ENCODE data around the gene PRKAR1B.
A peak's percentile ranks its signal among the peaks of the same experiment; 100 is the strongest.

The PRKAR1B gene

GRCh38 chr7:528451-528850 is 198.6 kb downstream of the PRKAR1B start:
- Histone ChIP-seq H3K14ac (ENCODE audit: low read length in 2 of 2) (no peak overlapping the region), H3K4me1 (ENCODE audit: control insufficient read depth, insufficient read depth, low read depth, low read length) (peaks cover 15% of the 10 kb centered on the region), H3K4ac (ENCODE audit: low read depth in 1 of 2, low read length in 2 of 2) (no peak overlapping the region), H2AK5ac (ENCODE audit: low read length, severe bottlenecking) (no peak overlapping the region), H2BK5ac (ENCODE audit: low read depth, low read length, poor library complexity, severe bottlenecking) (no peak overlapping the region), H3K36me3 (ENCODE audit: control insufficient read depth in 1 of 2, insufficient read depth in 2 of 2, low read depth in 1 of 2, low read length in 2 of 2) (no peaks in the 10 kb centered on the region), H2BK12ac (ENCODE audit: low read length in 2 of 2) (no peak overlapping the region), H3K23ac (ENCODE audit: low read length in 2 of 2) (no peak overlapping the region), H3K27me3 (ENCODE audit: control insufficient read depth in 1 of 2, insufficient read depth in 1 of 2, low read length in 2 of 2) (peaks cover 3 to 81% of the 10 kb centered on the region in 2 experiments), H4K8ac (ENCODE audit: low read length) (no peak overlapping the region), H2AFZ (ENCODE audit: low read depth, low read length) (no peak overlapping the region), H4K91ac (ENCODE audit: low read length) (no peak overlapping the region), H3K4me3 (ENCODE audit: insufficient read depth in 1 of 2, low read depth in 1 of 2, low read length in 2 of 2) (no peak overlapping the region), H3K79me1 (replicated peaks; ENCODE audit: low read length, poor library complexity, severe bottlenecking) (no peaks in the 10 kb centered on the region), H3K9me3 (ENCODE audit: control insufficient read depth, low read length) (peaks cover 11% of the 10 kb centered on the region), H3K4me2 (ENCODE audit: low read length, poor library complexity, severe bottlenecking) (no peak overlapping the region), H2BK15ac (ENCODE audit: low read depth, poor library complexity, severe bottlenecking) (no peak overlapping the region), H3K9ac (ENCODE audit: low read length) (no peak overlapping the region), H3K18ac (ENCODE audit: low read depth in 1 of 2, low read length in 2 of 2) (no peak overlapping the region), H3K27ac (ENCODE audit: low read length, poor library complexity, severe bottlenecking) (no peak overlapping the region), H2BK120ac (ENCODE audit: low read depth, low read length) (no peak overlapping the region)
- 94% methylated on average over 2 of the region's 2 CpGs for WGBS
- DNase-seq: no peak

- 89% methylated on average over 4 of the region's 4 CpGs for WGBS
- peaks cover 14% of the 10 kb centered on the region for H3K4me1 ChIP-seq (ENCODE audit: control insufficient read depth, insufficient read depth, low read depth, low read length)
- no peak overlapping the region for H3K23ac ChIP-seq (ENCODE audit: low read length in 2 of 2)
- H3K9me3 ChIP-seq (ENCODE audit: control insufficient read depth, low read length): peaks cover 11% of the 10 kb centered on the region
- no peak overlapping the region for H2AK5ac ChIP-seq (ENCODE audit: low read length, severe bottlenecking)
- no peak overlapping the region for H3K14ac ChIP-seq (ENCODE audit: low read length in 2 of 2)
- H3K9ac ChIP-seq (ENCODE audit: low read length): no peak overlapping the region
- H3K79me1 ChIP-seq (replicated peaks; ENCODE audit: low read length, poor library complexity, severe bottlenecking): no peaks in the 10 kb centered on the region
- no peak overlapping the region for H3K27ac ChIP-seq (ENCODE audit: low read length, poor library complexity, severe bottlenecking)
- H2BK5ac ChIP-seq (ENCODE audit: low read depth, low read length, poor library complexity, severe bottlenecking): no peak overlapping the region
- no peak overlapping the region for H2BK120ac ChIP-seq (ENCODE audit: low read depth, low read length)
- H3K18ac ChIP-seq (ENCODE audit: low read depth in 1 of 2, low read length in 2 of 2): no peak overlapping the region
- H3K27me3 ChIP-seq (ENCODE audit: control insufficient read depth in 1 of 2, insufficient read depth in 1 of 2, low read length in 2 of 2): peaks cover 9 to 81% of the 10 kb centered on the region in 2 experiments
- no peaks in the 10 kb centered on the region for H3K36me3 ChIP-seq (ENCODE audit: control insufficient read depth in 1 of 2, insufficient read depth in 2 of 2, low read depth in 1 of 2, low read length in 2 of 2)
- H3K4me3 ChIP-seq (ENCODE audit: insufficient read depth in 1 of 2, low read depth in 1 of 2, low read length in 2 of 2): no peak overlapping the region
- no peak overlapping the region for H4K8ac ChIP-seq (ENCODE audit: low read length)
- no peak overlapping the region for H3K4me2 ChIP-seq (ENCODE audit: low read length, poor library complexity, severe bottlenecking)
- H4K91ac ChIP-seq (ENCODE audit: low read length): no peak overlapping the region
- H3K4ac ChIP-seq (ENCODE audit: low read depth in 1 of 2, low read length in 2 of 2): no peak overlapping the region
- H2BK12ac ChIP-seq (ENCODE audit: low read length in 2 of 2): no peak overlapping the region
- H2BK15ac ChIP-seq (ENCODE audit: low read depth, poor library complexity, severe bottlenecking): no peak overlapping the region
- no peak for DNase-seq
- H2AFZ ChIP-seq (ENCODE audit: low read depth, low read length): no peak overlapping the region
Observed at GRCh38 chr7:527723-528122, 199.4 kb downstream of the PRKAR1B start.

- Histone ChIP-seq H3K9ac (ENCODE audit: low read length) (no peak overlapping the region), H2BK5ac (ENCODE audit: low read depth, low read length, poor library complexity, severe bottlenecking) (no peak overlapping the region), H3K4me1 (ENCODE audit: control insufficient read depth, insufficient read depth, low read depth, low read length) (peaks cover 26% of the 10 kb centered on the region), H2BK15ac (ENCODE audit: low read depth, poor library complexity, severe bottlenecking) (no peak overlapping the region), H3K4ac (ENCODE audit: low read depth in 1 of 2, low read length in 2 of 2) (no peak overlapping the region), H4K8ac (ENCODE audit: low read length) (no peak overlapping the region), H3K4me3 (ENCODE audit: insufficient read depth in 1 of 2, low read depth in 1 of 2, low read length in 2 of 2) (no peak overlapping the region), H3K18ac (ENCODE audit: low read depth in 1 of 2, low read length in 2 of 2) (no peak overlapping the region), H2AFZ (ENCODE audit: low read depth, low read length) (no peak overlapping the region), H4K91ac (ENCODE audit: low read length) (peak overlapping the region; percentile 34), H3K36me3 (ENCODE audit: control insufficient read depth in 1 of 2, insufficient read depth in 2 of 2, low read depth in 1 of 2, low read length in 2 of 2) (no peaks in the 10 kb centered on the region), H3K27me3 (ENCODE audit: control insufficient read depth in 1 of 2, insufficient read depth in 1 of 2, low read length in 2 of 2) (peaks cover 15 to 82% of the 10 kb centered on the region in 2 experiments), H3K27ac (ENCODE audit: low read length, poor library complexity, severe bottlenecking) (no peak overlapping the region), H2BK12ac (ENCODE audit: low read length in 2 of 2) (no peak overlapping the region), H3K4me2 (ENCODE audit: low read length, poor library complexity, severe bottlenecking) (no peak overlapping the region), H3K14ac (ENCODE audit: low read length in 2 of 2) (no peak overlapping the region), H2BK120ac (ENCODE audit: low read depth, low read length) (no peak overlapping the region), H3K9me3 (ENCODE audit: control insufficient read depth, low read length) (peaks cover 11% of the 10 kb centered on the region), H2AK5ac (ENCODE audit: low read length, severe bottlenecking) (no peak overlapping the region), H3K79me1 (replicated peaks; ENCODE audit: low read length, poor library complexity, severe bottlenecking) (no peaks in the 10 kb centered on the region), H3K23ac (ENCODE audit: low read length in 2 of 2) (no peak overlapping the region)
- no peak for DNase-seq
- 88% methylated on average over 21 of the region's 22 CpGs for WGBS
Observed at GRCh38 chr7:526460-527034, 200.5 kb downstream of the PRKAR1B start.

GRCh38 chr7:525740-526139 is 201.3 kb downstream of the PRKAR1B start:
- Histone ChIP-seq H3K4me3 (ENCODE audit: insufficient read depth in 1 of 2, low read depth in 1 of 2, low read length in 2 of 2) (no peak overlapping the region), H4K8ac (ENCODE audit: low read length) (no peak overlapping the region), H3K9ac (ENCODE audit: low read length) (no peak overlapping the region), H2BK120ac (ENCODE audit: low read depth, low read length) (no peak overlapping the region), H3K27me3 (ENCODE audit: control insufficient read depth in 1 of 2, insufficient read depth in 1 of 2, low read length in 2 of 2) (peaks cover 23 to 85% of the 10 kb centered on the region in 2 experiments), H3K27ac (ENCODE audit: low read length, poor library complexity, severe bottlenecking) (no peak overlapping the region), H3K36me3 (ENCODE audit: control insufficient read depth in 1 of 2, insufficient read depth in 2 of 2, low read depth in 1 of 2, low read length in 2 of 2) (no peaks in the 10 kb centered on the region), H3K18ac (ENCODE audit: low read depth in 1 of 2, low read length in 2 of 2) (no peak overlapping the region), H2BK15ac (ENCODE audit: low read depth, poor library complexity, severe bottlenecking) (no peak overlapping the region), H3K9me3 (ENCODE audit: control insufficient read depth, low read length) (peaks cover 11% of the 10 kb centered on the region), H2BK12ac (ENCODE audit: low read length in 2 of 2) (no peak overlapping the region), H3K4ac (ENCODE audit: low read depth in 1 of 2, low read length in 2 of 2) (no peak overlapping the region), H2AFZ (ENCODE audit: low read depth, low read length) (no peak overlapping the region), H2BK5ac (ENCODE audit: low read depth, low read length, poor library complexity, severe bottlenecking) (no peak overlapping the region), H3K79me1 (replicated peaks; ENCODE audit: low read length, poor library complexity, severe bottlenecking) (no peaks in the 10 kb centered on the region), H2AK5ac (ENCODE audit: low read length, severe bottlenecking) (no peak overlapping the region), H3K4me1 (ENCODE audit: control insufficient read depth, insufficient read depth, low read depth, low read length) (peaks cover 32% of the 10 kb centered on the region), H3K14ac (ENCODE audit: low read length in 2 of 2) (no peak overlapping the region), H4K91ac (ENCODE audit: low read length) (no peak overlapping the region), H3K4me2 (ENCODE audit: low read length, poor library complexity, severe bottlenecking) (no peak overlapping the region), H3K23ac (ENCODE audit: low read length in 2 of 2) (no peak overlapping the region)
- 83% methylated on average over 11 of the region's 12 CpGs for WGBS
- no peak for DNase-seq
